ENCODE results near the gene FRMPD4. TPM values are rescaled to one million over a fixed set of nuclear protein-coding genes. Genes with fewer than 3 reads are reported as not detected.

FRMPD4 gene
- total and polyA plus RNA-seq, 2 donors (not counting 1 experiment from before 2014, with no cell fraction given): 0.50 to 1.5 TPM

- Histone ChIP-seq H4K20me1 (ENCODE audit: control insufficient read depth, extremely low read depth, insufficient read depth, low read length) (no peaks in the 10 kb centered on the region), H3K79me2 (ENCODE audit: control insufficient read depth, insufficient read depth, low read length) (no peaks in the 10 kb centered on the region), H3K27me3 (ENCODE audit: control insufficient read depth, insufficient read depth, low read length) (no peaks in the 10 kb centered on the region), H3K9ac (ENCODE audit: insufficient read depth, low read length) (no peak overlapping the region), H3K36me3 (ENCODE audit: control insufficient read depth, insufficient read depth, low read length) (no peaks in the 10 kb centered on the region), H3K4me3 (replicated peaks in 1 of 4; ENCODE audit: control extremely low read depth in 1 of 4, insufficient read depth in 1 of 4, low read depth in 3 of 4, low read length in 4 of 4) (no peak overlapping the region), H3K9me3 (ENCODE audit: control insufficient read depth, insufficient read depth, low read depth, low read length) (no peaks in the 10 kb centered on the region), H2AFZ (ENCODE audit: low read length) (no peak overlapping the region), H3K27ac (ENCODE audit: insufficient read depth, low read length) (no peak overlapping the region), H3K4me1 (ENCODE audit: control insufficient read depth, extremely low read depth, insufficient read depth, low read length) (no peaks in the 10 kb centered on the region), H3K4me2 (ENCODE audit: extremely low read depth, insufficient read depth, low read length) (no peak overlapping the region)
- TF ChIP-seq CTCF (conservative IDR thresholded peaks at IDR 0.05 in 1 of 2, IDR thresholded peaks at IDR 0.05 in 1 of 2; ENCODE audit: low read depth in 1 of 2, low read length in 2 of 2): no peak
- no peak for TF ChIP-seq EZH2 (IDR thresholded peaks at IDR 0.05; ENCODE audit: low read length, missing control alignments)
- peak; percentile 21 to 87 for DNase-seq (ENCODE audit: low read depth in 2 of 2)
Observed at GRCh38 chrX:12610079-12610478, 471.8 kb downstream of the FRMPD4 start.

DNA sequence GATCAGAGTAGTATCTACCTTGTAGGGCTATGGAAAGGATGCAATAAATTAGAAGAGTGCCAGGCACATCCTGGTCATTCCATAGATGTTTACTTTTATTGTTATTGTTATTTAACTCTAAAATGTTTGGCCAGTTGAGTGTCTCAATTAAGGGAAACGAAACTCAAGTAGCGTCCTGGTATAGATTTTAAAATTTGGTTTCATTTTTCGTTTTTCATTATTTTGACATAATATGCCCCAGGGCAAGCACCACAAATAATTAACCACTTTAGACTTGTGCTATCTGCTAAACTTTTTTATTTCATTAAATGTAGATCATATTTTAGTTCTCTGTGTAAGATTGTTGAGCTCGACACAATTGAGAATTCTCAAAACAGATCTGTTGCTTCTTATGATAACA lies 473.2 kb downstream of the FRMPD4 start:
- no peaks in the 10 kb centered on the region for H3K4me1 ChIP-seq (ENCODE audit: control insufficient read depth, extremely low read depth, insufficient read depth, low read length)
- no peak overlapping the region for H3K4me3 ChIP-seq (replicated peaks in 1 of 4; ENCODE audit: control extremely low read depth in 1 of 4, insufficient read depth in 1 of 4, low read depth in 3 of 4, low read length in 4 of 4)
- no peaks in the 10 kb centered on the region for H3K9me3 ChIP-seq (ENCODE audit: control insufficient read depth, insufficient read depth, low read depth, low read length)
- no peak overlapping the region for H2AFZ ChIP-seq (ENCODE audit: low read length)
- no peaks in the 10 kb centered on the region for H4K20me1 ChIP-seq (ENCODE audit: control insufficient read depth, extremely low read depth, insufficient read depth, low read length)
- no peak overlapping the region for H3K9ac ChIP-seq (ENCODE audit: insufficient read depth, low read length)
- no peak overlapping the region for H3K4me2 ChIP-seq (ENCODE audit: extremely low read depth, insufficient read depth, low read length)
- no peaks in the 10 kb centered on the region for H3K79me2 ChIP-seq (ENCODE audit: control insufficient read depth, insufficient read depth, low read length)
- no peak overlapping the region for H3K27ac ChIP-seq (ENCODE audit: insufficient read depth, low read length)
- no peak for DNase-seq (ENCODE audit: low read depth in 2 of 2)
- TF ChIP-seq CTCF (conservative IDR thresholded peaks at IDR 0.05 in 1 of 2, IDR thresholded peaks at IDR 0.05 in 1 of 2; ENCODE audit: low read depth in 1 of 2, low read length in 2 of 2) (no peak), EZH2 (IDR thresholded peaks at IDR 0.05; ENCODE audit: low read length, missing control alignments) (no peak)
- no peaks in the 10 kb centered on the region for H3K36me3 ChIP-seq (ENCODE audit: control insufficient read depth, insufficient read depth, low read length)
- H3K27me3 ChIP-seq (ENCODE audit: control insufficient read depth, insufficient read depth, low read length): no peaks in the 10 kb centered on the region

- no peak for TF ChIP-seq CTCF (conservative IDR thresholded peaks at IDR 0.05 in 1 of 2, IDR thresholded peaks at IDR 0.05 in 1 of 2; ENCODE audit: low read depth in 1 of 2, low read length in 2 of 2)
- TF ChIP-seq EZH2 (IDR thresholded peaks at IDR 0.05; ENCODE audit: low read length, missing control alignments): no peak
- no peak overlapping the region for H3K4me3 ChIP-seq (replicated peaks in 1 of 4; ENCODE audit: control extremely low read depth in 1 of 4, insufficient read depth in 1 of 4, low read depth in 3 of 4, low read length in 4 of 4)
- no peak overlapping the region for H3K9ac ChIP-seq (ENCODE audit: insufficient read depth, low read length)
- H2AFZ ChIP-seq (ENCODE audit: low read length): no peak overlapping the region
- no peaks in the 10 kb centered on the region for H3K4me1 ChIP-seq (ENCODE audit: control insufficient read depth, extremely low read depth, insufficient read depth, low read length)
- H4K20me1 ChIP-seq (ENCODE audit: control insufficient read depth, extremely low read depth, insufficient read depth, low read length): no peaks in the 10 kb centered on the region
- no peak overlapping the region for H3K4me2 ChIP-seq (ENCODE audit: extremely low read depth, insufficient read depth, low read length)
- H3K27ac ChIP-seq (ENCODE audit: insufficient read depth, low read length): no peak overlapping the region
- no peaks in the 10 kb centered on the region for H3K79me2 ChIP-seq (ENCODE audit: control insufficient read depth, insufficient read depth, low read length)
- no peaks in the 10 kb centered on the region for H3K36me3 ChIP-seq (ENCODE audit: control insufficient read depth, insufficient read depth, low read length)
- no peaks in the 10 kb centered on the region for H3K27me3 ChIP-seq (ENCODE audit: control insufficient read depth, insufficient read depth, low read length)
- DNase-seq (ENCODE audit: low read depth in 2 of 2): no peak
- H3K9me3 ChIP-seq (ENCODE audit: control insufficient read depth, insufficient read depth, low read depth, low read length): no peaks in the 10 kb centered on the region
Observed at GRCh38 chrX:12614266-12614665, 476.0 kb downstream of the FRMPD4 start.
